Breast epithelium (tissue), 3 donors: ENCODE measurements around the gene IRAK3.

Experiments used
- CTCF ChIP-seq, 3 donors: fragments of 450-650 bp; IDR thresholded peaks; one replicate each; pipeline ENCODE4 v1.5.1; 2016 to 2017; ENCODE audit warnings: antibody characterized with exemption in 3 of 3, mild to moderate bottlenecking in 3 of 3, moderate library complexity in 3 of 3
- POLR2A ChIP-seq: fragments of 450-650 bp; IDR thresholded peaks from one replicate; pipeline ENCODE4 v1.6.1; 2016; ENCODE audit warnings: antibody characterized with exemption, mild to moderate bottlenecking, moderate library complexity
- POLR2AphosphoS5 ChIP-seq, 3 donors: sonication (generic); formaldehyde crosslinking; IDR thresholded peaks; one replicate each; pipeline ENCODE4 v1.6.1; 2017; ENCODE audit warnings: antibody characterized with exemption in 3 of 3

DNA sequence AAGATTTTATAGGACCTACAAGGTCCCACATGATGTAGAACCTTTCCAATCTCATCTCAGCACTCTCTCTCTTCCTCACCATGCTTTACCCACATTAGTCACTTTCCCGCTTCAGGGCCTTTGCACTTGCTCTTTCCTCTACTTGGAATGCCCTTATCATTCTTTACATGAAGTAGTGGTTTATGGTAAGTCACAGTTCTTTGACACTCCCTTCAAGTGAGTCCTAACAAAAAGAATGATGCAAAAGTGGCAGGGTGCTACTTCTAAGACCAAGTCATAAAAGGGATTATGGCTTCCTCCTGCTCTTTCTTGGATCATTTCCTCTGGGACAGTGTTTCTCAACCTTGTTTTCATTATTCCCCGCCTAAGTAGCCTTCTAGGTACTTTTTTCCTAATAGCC is 32.4 kb upstream of the IRAK3 start:
- TF ChIP-seq CTCF (IDR thresholded peaks at IDR 0.05) (no peak), POLR2AphosphoS5 (IDR thresholded peaks at IDR 0.05) (no peak), POLR2A (no peak)
